Liver (tissue), 9 donors: ENCODE data around the gene GRAMD1A. TPM values are rescaled to one million over a fixed set of nuclear protein-coding genes. Genes with fewer than 3 reads are reported as not detected.
"Not testable (repeated sequence)": the region's sequence is repeated elsewhere in the genome, so short reads cannot be mapped to it uniquely, and the experiment has no call there.

ENCODE experiments used
- DNase-seq: peaks from one replicate; pipeline ENCODE4 v3.0.0-alpha.2; 2017; ENCODE audit warnings: low spot score
- H3K27ac ChIP-seq, 2 donors: one replicate each; pipeline ENCODE4 v1.7.0; 2013; ENCODE audit warnings: inconsistent platforms in 2 of 2, low read length in 2 of 2, control low read depth in 1 of 2, low read depth in 1 of 2, mild to moderate bottlenecking in 1 of 2
- H3K27me3 ChIP-seq, 4 donors: one replicate each; pipeline versions ENCODE4 v1.6.1 to v1.7.0; 2013; ENCODE audit warnings: low read length in 3 of 4, inconsistent platforms in 1 of 4, mild to moderate bottlenecking in 1 of 4, moderate library complexity in 1 of 4; ENCODE audit not compliant: control insufficient read depth in 4 of 4, insufficient read depth in 4 of 4
- H3K36me3 ChIP-seq, 4 donors: one replicate each; pipeline versions ENCODE4 v1.6.1 to v1.7.0; 2013; ENCODE audit warnings: low read length in 3 of 4, mild to moderate bottlenecking in 3 of 4, low read depth in 1 of 4, moderate library complexity in 1 of 4; ENCODE audit not compliant: control insufficient read depth in 4 of 4, insufficient read depth in 3 of 4
- H3K4me1 ChIP-seq, 4 donors: one replicate each; pipeline versions ENCODE4 v1.6.1 to v1.7.0; 2013; ENCODE audit warnings: low read length in 3 of 4, mild to moderate bottlenecking in 3 of 4, moderate library complexity in 1 of 4; ENCODE audit not compliant: control insufficient read depth in 4 of 4, insufficient read depth in 4 of 4
- H3K4me3 ChIP-seq, 3 donors: one replicate each; pipeline versions ENCODE4 v1.6.1 to v1.7.0; 2013; ENCODE audit warnings: low read length in 3 of 3, control low read depth in 1 of 3, low read depth in 1 of 3, mild to moderate bottlenecking in 1 of 3
- H3K9ac ChIP-seq, 2 donors: one replicate each; pipeline ENCODE4 v1.7.0; 2013; ENCODE audit warnings: low read length in 2 of 2, mild to moderate bottlenecking in 2 of 2, moderate library complexity in 2 of 2, control low read depth in 1 of 2, low read depth in 1 of 2
- H3K9me3 ChIP-seq, 4 donors: one replicate each; pipeline versions ENCODE4 v1.6.1 to v1.7.0; 2013; ENCODE audit warnings: low read length in 3 of 4; ENCODE audit not compliant: control insufficient read depth in 4 of 4
- ATF3 ChIP-seq: IDR thresholded peaks from 2 replicates; pipeline ENCODE4 v1.6.1; 2016; ENCODE audit warnings: antibody characterized with exemption
- EGR1 ChIP-seq, 2 donors: IDR thresholded peaks; 2 replicates each; pipeline ENCODE4 v1.6.1; 2016 to 2018; ENCODE audit warnings: antibody characterized with exemption in 2 of 2, low read depth in 2 of 2
- FOXA1 ChIP-seq: IDR thresholded peaks from 2 replicates; pipeline ENCODE4 v1.6.1; 2016; ENCODE audit warnings: antibody characterized with exemption
- FOXA2 ChIP-seq: IDR thresholded peaks from 2 replicates; pipeline ENCODE4 v1.6.1; 2016; ENCODE audit warnings: antibody characterized with exemption
- GABPA ChIP-seq, 2 donors: IDR thresholded peaks in 1 of 2; conservative IDR thresholded peaks in 1 of 2; 2 replicates each; pipeline ENCODE4 v1.6.1; 2016; ENCODE audit warnings: antibody characterized with exemption in 2 of 2, mild to moderate bottlenecking in 1 of 2, moderate library complexity in 1 of 2
- HNF4A ChIP-seq, 2 donors: conservative IDR thresholded peaks; 2 replicates each; pipeline ENCODE4 v1.6.1; 2016; ENCODE audit warnings: antibody characterized with exemption in 2 of 2, mild to moderate bottlenecking in 2 of 2
- HNF4G ChIP-seq: IDR thresholded peaks from 2 replicates; pipeline ENCODE4 v1.6.1; 2016; ENCODE audit warnings: antibody characterized with exemption
- JUND ChIP-seq, 2 donors: IDR thresholded peaks; 2 replicates each; pipeline ENCODE4 v1.6.1; 2016; ENCODE audit warnings: antibody characterized with exemption in 2 of 2
- NR2F2 ChIP-seq: IDR thresholded peaks from 2 replicates; pipeline ENCODE4 v1.6.1; 2016; ENCODE audit warnings: antibody characterized with exemption
- RAD21 ChIP-seq, 2 donors: IDR thresholded peaks; 2 replicates each; pipeline ENCODE4 v1.6.1; 2016; ENCODE audit warnings: antibody characterized with exemption in 2 of 2, mild to moderate bottlenecking in 2 of 2
- RXRA ChIP-seq, 2 donors: IDR thresholded peaks; 2 replicates each; pipeline ENCODE4 v1.6.1; 2017 to 2018; ENCODE audit warnings: antibody characterized with exemption in 2 of 2, mild to moderate bottlenecking in 1 of 2
- SP1 ChIP-seq: IDR thresholded peaks from 2 replicates; pipeline ENCODE4 v1.6.1; 2018; ENCODE audit warnings: antibody characterized with exemption, mild to moderate bottlenecking
- TAF1 ChIP-seq: conservative IDR thresholded peaks from 2 replicates; pipeline ENCODE4 v1.6.1; 2016; ENCODE audit warnings: antibody characterized with exemption, mild to moderate bottlenecking
- YY1 ChIP-seq: IDR thresholded peaks from 2 replicates; pipeline ENCODE4 v1.6.1; 2016; ENCODE audit warnings: antibody characterized with exemption, mild to moderate bottlenecking
- ZBTB33 ChIP-seq: IDR thresholded peaks from 2 replicates; pipeline ENCODE4 v1.6.1; 2016; ENCODE audit warnings: antibody characterized with exemption
- WGBS: extraction: QIAGEN DNeasy Blood & Tissue Kit; methylation state at CpG from one replicate; pipeline ENCODE4 v1.1.7; 2013; 5-methylcytosine and 5-hydroxymethylcytosine counted together
- polyA plus RNA-seq, 2 donors: library from polyadenylated mRNA; stranded (reverse) in 1 of 2; unstranded in 1 of 2; fragments of 200-250 nt in 1 of 2; fragments of >200 nt in 1 of 2; fragmentation: Nextera tagmentation in 1 of 2; extraction: Ambion mirVana in 1 of 2; gene quantifications; one replicate each; pipeline versions ENCODE4 v1.2.1 to v1.2.3, GENCODE V29; 2013 to 2015
- total RNA-seq, 2 donors: library from RNA; depleted of rRNA; stranded (reverse); fragments of >200 nt; gene quantifications; one replicate each; pipeline ENCODE4 v1.2.3, GENCODE V29; 2014
- TF ChIP-seq, protein P1 (sequence below): IDR thresholded peaks from 2 replicates; pipeline ENCODE4 v1.6.1; 2016; ENCODE audit warnings: antibody characterized with exemption, mild to moderate bottlenecking
- donor health status: healthy.
- donor health status: healthy.
- donor health status: healthy.
- donor health status: healthy.
- donor health status: healthy.

The GRAMD1A gene
- total and polyA plus RNA-seq, 4 donors: 8.6 to 14.1 (median 11.2) TPM

- H3K9ac ChIP-seq, H3K27ac ChIP-seq, DNase-seq, H3K27me3 ChIP-seq, H3K4me3 ChIP-seq, H3K9me3 ChIP-seq: not testable (repeated sequence)
- Histone ChIP-seq H3K36me3 (peaks cover 3 to 23% (median 13%) of the 10 kb centered on the region in 4 donors), H3K4me1 (peaks cover 11 to 60% (median 45%) of the 10 kb centered on the region in 4 donors)
- 98% methylated on average over 2 of the region's 2 CpGs for WGBS
Measured at GRCh38 chr19:35050662-35051061, 50.5 kb downstream of the GRAMD1A start.

DNA sequence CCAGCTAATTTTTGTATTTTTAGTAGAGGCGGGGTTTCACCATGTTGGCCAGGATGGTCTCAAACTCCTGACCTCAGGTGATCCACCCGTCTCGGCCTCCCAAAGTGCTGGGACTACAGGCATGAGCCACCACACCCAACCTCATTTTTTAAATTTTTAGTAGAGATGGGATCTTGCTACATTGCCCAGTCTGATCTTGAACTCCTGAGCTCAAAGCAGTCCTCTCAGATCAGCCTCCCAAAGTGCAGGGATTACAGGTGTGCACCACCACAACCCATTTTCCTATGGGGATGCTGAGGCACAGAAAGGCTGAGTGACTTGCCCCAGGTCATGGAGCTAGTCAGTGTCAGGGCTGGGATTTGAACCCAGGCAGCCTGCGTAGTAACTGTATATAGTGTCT lies 51.1 kb downstream of the GRAMD1A start:
- H3K27me3 ChIP-seq, H3K9me3 ChIP-seq, H3K27ac ChIP-seq, DNase-seq, H3K4me3 ChIP-seq, H3K9ac ChIP-seq: not testable (repeated sequence)
- WGBS: 97% methylated on average over 4 of the region's 4 CpGs
- H3K36me3 ChIP-seq: peaks cover 3 to 23% (median 13%) of the 10 kb centered on the region in 4 donors
- H3K4me1 ChIP-seq: peaks cover 8 to 54% (median 45%) of the 10 kb centered on the region in 4 donors

DNA sequence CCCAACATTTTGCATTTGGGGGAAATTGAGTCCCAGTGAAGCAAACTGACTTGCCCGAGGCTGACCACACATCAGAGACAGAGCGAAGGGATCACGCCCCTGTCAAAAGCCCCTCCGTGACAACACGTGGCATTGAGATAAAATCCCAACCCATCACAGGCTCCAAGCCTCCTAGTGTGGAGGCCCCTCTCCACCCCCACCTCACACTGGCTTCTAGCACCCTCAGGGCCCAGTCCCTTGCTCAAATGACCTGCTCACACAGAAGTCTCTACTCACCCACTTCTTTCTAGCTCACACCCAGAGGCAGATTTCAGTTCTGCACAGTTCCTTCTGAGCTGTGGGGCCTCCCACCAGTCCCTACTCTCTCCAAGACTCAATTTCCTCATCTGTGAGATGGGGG lies 51.7 kb downstream of the GRAMD1A start:
- TF ChIP-seq NR2F2 (no peak), YY1 (no peak), FOXA1 (no peak), ATF3 (no peak)
- Histone ChIP-seq H3K27ac (no peak overlapping the region), H3K36me3 (peaks cover 3 to 25% (median 13%) of the 10 kb centered on the region in 4 donors), H3K4me1 (peaks cover 8 to 51% (median 42%) of the 10 kb centered on the region in 4 donors), H3K27me3 (no peaks in the 10 kb centered on the region), H3K4me3 (no peak overlapping the region), H3K9ac (no peak overlapping the region), H3K9me3 (no peaks in the 10 kb centered on the region)
- 92% methylated on average over 5 of the region's 5 CpGs for WGBS
- DNase-seq: no peak

- no peak overlapping the region for H3K4me3 ChIP-seq
- no peaks in the 10 kb centered on the region for H3K27me3 ChIP-seq
- H3K4me1 ChIP-seq: peaks cover 6 to 42% (median 33%) of the 10 kb centered on the region in 4 donors
- H3K9ac ChIP-seq: no peak overlapping the region
- no peaks in the 10 kb centered on the region for H3K9me3 ChIP-seq
- peaks cover 3 to 25% (median 13%) of the 10 kb centered on the region in 4 donors for H3K36me3 ChIP-seq
- WGBS: 75% methylated on average over 8 of the region's 8 CpGs
- peak overlapping the region in 1 of 2 donors; percentile 24 for H3K27ac ChIP-seq
- no peak for DNase-seq
- TF ChIP-seq YY1 (no peak), FOXA1 (no peak), RXRA (IDR thresholded peaks at IDR 0.05) (no peak), ATF3 (no peak), HNF4A (conservative IDR thresholded peaks at IDR 0.05) (no peak), RAD21 (IDR thresholded peaks at IDR 0.05) (no peak), GABPA (IDR thresholded peaks at IDR 0.05 in 1 of 2, conservative IDR thresholded peaks at IDR 0.05 in 1 of 2) (no peak), SP1 (no peak), JUND (IDR thresholded peaks at IDR 0.05) (no peak), HNF4G (no peak), TAF1 (no peak), ZBTB33 (no peak), NR2F2 (no peak), FOXA2 (no peak), EGR1 (IDR thresholded peaks at IDR 0.05; ENCODE audit: low read depth in 2 of 2) (no peak)
- TF ChIP-seq, protein P1, sequence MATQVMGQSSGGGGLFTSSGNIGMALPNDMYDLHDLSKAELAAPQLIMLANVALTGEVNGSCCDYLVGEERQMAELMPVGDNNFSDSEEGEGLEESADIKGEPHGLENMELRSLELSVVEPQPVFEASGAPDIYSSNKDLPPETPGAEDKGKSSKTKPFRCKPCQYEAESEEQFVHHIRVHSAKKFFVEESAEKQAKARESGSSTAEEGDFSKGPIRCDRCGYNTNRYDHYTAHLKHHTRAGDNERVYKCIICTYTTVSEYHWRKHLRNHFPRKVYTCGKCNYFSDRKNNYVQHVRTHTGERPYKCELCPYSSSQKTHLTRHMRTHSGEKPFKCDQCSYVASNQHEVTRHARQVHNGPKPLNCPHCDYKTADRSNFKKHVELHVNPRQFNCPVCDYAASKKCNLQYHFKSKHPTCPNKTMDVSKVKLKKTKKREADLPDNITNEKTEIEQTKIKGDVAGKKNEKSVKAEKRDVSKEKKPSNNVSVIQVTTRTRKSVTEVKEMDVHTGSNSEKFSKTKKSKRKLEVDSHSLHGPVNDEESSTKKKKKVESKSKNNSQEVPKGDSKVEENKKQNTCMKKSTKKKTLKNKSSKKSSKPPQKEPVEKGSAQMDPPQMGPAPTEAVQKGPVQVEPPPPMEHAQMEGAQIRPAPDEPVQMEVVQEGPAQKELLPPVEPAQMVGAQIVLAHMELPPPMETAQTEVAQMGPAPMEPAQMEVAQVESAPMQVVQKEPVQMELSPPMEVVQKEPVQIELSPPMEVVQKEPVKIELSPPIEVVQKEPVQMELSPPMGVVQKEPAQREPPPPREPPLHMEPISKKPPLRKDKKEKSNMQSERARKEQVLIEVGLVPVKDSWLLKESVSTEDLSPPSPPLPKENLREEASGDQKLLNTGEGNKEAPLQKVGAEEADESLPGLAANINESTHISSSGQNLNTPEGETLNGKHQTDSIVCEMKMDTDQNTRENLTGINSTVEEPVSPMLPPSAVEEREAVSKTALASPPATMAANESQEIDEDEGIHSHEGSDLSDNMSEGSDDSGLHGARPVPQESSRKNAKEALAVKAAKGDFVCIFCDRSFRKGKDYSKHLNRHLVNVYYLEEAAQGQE: no peak
Measured at GRCh38 chr19:35052599-35053190, 52.6 kb downstream of the GRAMD1A start.
